Upper lobe of right lung (tissue), 1 donor: ENCODE results near the gene PACS1. TPM values are rescaled to one million over a fixed set of nuclear protein-coding genes. Genes with fewer than 3 reads are reported as not detected.

Experiments used
- ATAC-seq: fragments of 200-7000 bp; cut with Tn5 transposase; one replicate; pipeline ENCODE4 v1.9.1; 2020; ENCODE audit warnings: mild to moderate bottlenecking, moderate library complexity
- DNase-seq: peaks from one replicate; pipeline ENCODE4 v3.0.0-alpha.2; 2020
- H3K27ac ChIP-seq: fragments of 200-600 bp; one replicate; pipeline ENCODE4 v1.8.0; 2022
- H3K27me3 ChIP-seq: fragments of 200-600 bp; one replicate; pipeline ENCODE4 v1.8.0; 2022; ENCODE audit warnings: mild to moderate bottlenecking
- H3K36me3 ChIP-seq: fragments of 200-600 bp; one replicate; pipeline ENCODE4 v1.8.0; 2022
- H3K4me1 ChIP-seq: fragments of 200-600 bp; one replicate; pipeline ENCODE4 v1.8.0; 2022
- H3K4me3 ChIP-seq: fragments of 200-600 bp; one replicate; pipeline ENCODE4 v1.8.0; 2022; ENCODE audit warnings: mild to moderate bottlenecking
- H3K9me3 ChIP-seq: fragments of 200-600 bp; one replicate; pipeline ENCODE4 v1.8.0; 2022
- intact Hi-C: fragments of 100-400 bp; cut with DNase I; formaldehyde crosslinking; loops from one replicate; pipeline ENCODE4 v1.11.0; 2022
- total RNA-seq: library from RNA; stranded (reverse); fragmentation: NEBNext Ultra II Directional; extraction: Animal tissue kit (Norgen Biotek cat#: 25700); gene quantifications from one replicate; pipeline ENCODE4 v1.2.1, GENCODE V29; 2021
- TF ChIP-seq, protein P1 (sequence below): fragments of 200-600 bp; IDR thresholded peaks from one replicate; pipeline ENCODE4 v1.8.0; 2022; ENCODE audit warnings: antibody characterized with exemption
- donor health status: DM: no; HTN: yes; CAD: no; lungs with severe emphysema.

The PACS1 gene
- total RNA-seq, 1 donor from 2014 or later, result 55.9 TPM

DNA sequence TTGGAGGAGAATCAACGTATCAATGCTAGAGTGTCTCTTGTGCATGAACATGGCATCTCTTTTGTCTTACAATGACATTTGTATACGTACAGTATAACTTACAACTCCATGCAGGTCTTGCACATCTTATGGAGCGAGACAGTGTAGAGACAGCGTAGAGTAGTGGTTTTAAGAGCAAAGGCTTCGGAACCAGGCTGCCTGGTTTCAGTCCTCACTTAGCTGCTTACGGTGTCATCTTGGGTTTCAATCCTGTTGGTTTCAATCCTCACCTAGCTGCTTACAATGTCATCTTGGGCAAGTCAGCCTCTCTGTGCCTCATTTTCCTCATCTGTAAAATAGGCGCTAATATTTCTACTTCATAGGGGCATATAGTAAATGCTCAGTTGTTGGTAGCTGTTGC, 98.2 kb downstream of the PACS1 start:
- H3K4me1 ChIP-seq, result no peaks in the 10 kb centered on the region
- DNase-seq (no peak), ATAC-seq (no peak)
- no peak overlapping the region for H3K27ac ChIP-seq
- no peaks in the 10 kb centered on the region for H3K9me3 ChIP-seq
- no peaks in the 10 kb centered on the region for H3K27me3 ChIP-seq
- intact Hi-C loops, result no loop called here
- TF ChIP-seq, protein P1, sequence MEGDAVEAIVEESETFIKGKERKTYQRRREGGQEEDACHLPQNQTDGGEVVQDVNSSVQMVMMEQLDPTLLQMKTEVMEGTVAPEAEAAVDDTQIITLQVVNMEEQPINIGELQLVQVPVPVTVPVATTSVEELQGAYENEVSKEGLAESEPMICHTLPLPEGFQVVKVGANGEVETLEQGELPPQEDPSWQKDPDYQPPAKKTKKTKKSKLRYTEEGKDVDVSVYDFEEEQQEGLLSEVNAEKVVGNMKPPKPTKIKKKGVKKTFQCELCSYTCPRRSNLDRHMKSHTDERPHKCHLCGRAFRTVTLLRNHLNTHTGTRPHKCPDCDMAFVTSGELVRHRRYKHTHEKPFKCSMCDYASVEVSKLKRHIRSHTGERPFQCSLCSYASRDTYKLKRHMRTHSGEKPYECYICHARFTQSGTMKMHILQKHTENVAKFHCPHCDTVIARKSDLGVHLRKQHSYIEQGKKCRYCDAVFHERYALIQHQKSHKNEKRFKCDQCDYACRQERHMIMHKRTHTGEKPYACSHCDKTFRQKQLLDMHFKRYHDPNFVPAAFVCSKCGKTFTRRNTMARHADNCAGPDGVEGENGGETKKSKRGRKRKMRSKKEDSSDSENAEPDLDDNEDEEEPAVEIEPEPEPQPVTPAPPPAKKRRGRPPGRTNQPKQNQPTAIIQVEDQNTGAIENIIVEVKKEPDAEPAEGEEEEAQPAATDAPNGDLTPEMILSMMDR, result no peak
- H3K4me3 ChIP-seq, result no peak overlapping the region
- H3K36me3 ChIP-seq, result no peaks in the 10 kb centered on the region

DNA sequence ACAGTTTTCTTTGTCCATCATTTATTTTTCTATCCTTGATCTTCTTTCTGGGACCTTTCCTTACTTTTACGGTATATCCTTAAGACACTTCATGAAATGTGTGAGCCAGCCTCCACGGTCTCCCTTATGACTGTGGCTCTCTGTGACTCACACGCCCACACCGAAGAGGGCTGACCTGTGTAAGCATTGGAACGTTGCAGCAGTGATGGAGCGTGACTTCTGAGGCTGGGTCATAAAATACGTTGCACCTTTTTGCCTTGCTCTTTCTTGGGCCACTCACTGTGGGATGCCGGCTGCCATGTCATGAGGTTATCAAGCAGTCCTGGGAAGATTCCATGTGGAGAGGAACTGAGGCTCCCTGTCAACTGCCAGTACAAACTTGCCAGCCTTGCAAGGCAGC, 102.1 kb downstream of the PACS1 start:
- ATAC-seq, result peak; percentile 22
- no peak for DNase-seq
- Histone ChIP-seq H3K9me3 (no peaks in the 10 kb centered on the region), H3K36me3 (no peaks in the 10 kb centered on the region), H3K4me3 (no peak overlapping the region), H3K4me1 (no peaks in the 10 kb centered on the region), H3K27me3 (no peaks in the 10 kb centered on the region), H3K27ac (no peak overlapping the region)
- intact Hi-C loops, result no loop called here
- TF ChIP-seq, protein P1, result no peak

DNA sequence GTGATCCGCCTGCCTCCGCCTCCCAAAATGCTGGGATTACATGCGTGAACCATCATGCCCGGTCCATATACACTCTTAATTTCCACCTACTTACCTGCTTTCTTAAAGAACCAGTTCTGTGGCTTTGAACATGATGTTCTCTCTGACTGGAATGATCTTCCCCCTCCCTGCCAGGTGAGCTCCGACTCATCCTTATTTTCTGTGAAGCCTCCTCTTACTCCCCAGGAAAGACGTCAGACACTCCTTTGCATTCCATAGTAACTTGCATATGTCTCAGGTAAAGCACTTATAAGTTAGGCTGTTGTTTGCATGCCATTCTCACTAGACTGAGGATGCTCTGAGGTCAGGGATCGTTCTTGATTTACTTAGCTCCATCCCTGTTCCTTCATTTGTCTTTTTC, 106.6 kb downstream of the PACS1 start:
- no peaks in the 10 kb centered on the region for H3K4me1 ChIP-seq
- no peaks in the 10 kb centered on the region for H3K36me3 ChIP-seq
- intact Hi-C loops, result no loop called here
- ATAC-seq (no peak), DNase-seq (no peak)
- TF ChIP-seq, protein P1, result no peak
- no peak overlapping the region for H3K27ac ChIP-seq
- no peaks in the 10 kb centered on the region for H3K9me3 ChIP-seq
- H3K4me3 ChIP-seq, result no peak overlapping the region
- no peaks in the 10 kb centered on the region for H3K27me3 ChIP-seq

DNA sequence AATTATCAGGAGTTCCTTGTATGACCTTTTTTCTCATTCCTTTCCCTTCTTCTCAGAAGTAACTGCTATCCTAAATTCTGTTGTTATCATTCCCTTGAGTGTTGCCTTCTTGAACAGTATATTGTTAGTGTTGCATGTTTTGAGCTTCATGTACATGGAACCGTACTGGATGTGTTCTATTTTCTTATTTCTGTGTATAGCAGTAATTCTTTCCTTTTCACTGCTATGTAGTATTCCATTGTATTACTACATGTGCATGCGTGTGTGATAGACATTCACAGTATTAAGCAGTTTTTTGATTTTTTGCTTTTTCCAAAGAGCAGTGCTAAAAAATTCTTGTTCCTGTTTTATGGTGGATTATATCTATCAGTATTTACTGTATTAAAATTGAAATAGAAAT, 108.1 kb downstream of the PACS1 start:
- no peaks in the 10 kb centered on the region for H3K9me3 ChIP-seq
- ATAC-seq, result no peak
- no peaks in the 10 kb centered on the region for H3K27me3 ChIP-seq
- no peak for DNase-seq
- H3K36me3 ChIP-seq, result no peaks in the 10 kb centered on the region
- no peaks in the 10 kb centered on the region for H3K4me1 ChIP-seq
- no peak overlapping the region for H3K4me3 ChIP-seq
- H3K27ac ChIP-seq, result no peak overlapping the region
- TF ChIP-seq, protein P1, result no peak
- intact Hi-C loops, result no loop called here

DNA sequence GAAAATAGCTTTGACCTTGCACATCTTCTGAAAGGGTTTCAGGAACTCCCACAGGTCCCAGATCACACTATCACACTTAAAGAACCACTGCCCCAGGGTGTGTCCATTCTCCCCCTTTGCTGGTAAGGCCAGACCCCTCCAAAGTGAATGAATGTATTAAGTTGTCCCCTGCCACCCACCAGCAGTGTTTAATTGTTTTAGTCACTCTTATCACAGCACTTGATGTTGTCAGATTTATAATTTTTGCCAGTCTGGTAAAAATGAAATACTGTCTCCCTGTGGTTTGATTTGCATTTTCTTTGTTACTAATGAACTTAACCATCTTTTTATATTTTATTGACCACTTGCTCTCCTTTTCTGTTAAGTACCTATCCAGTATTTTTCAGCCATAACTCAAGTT, 108.8 kb downstream of the PACS1 start:
- H3K4me3 ChIP-seq, result no peak overlapping the region
- no peak overlapping the region for H3K27ac ChIP-seq
- ATAC-seq, result no peak
- TF ChIP-seq, protein P1, result no peak
- H3K36me3 ChIP-seq, result no peaks in the 10 kb centered on the region
- intact Hi-C loops, result no loop called here
- H3K4me1 ChIP-seq, result no peaks in the 10 kb centered on the region
- no peaks in the 10 kb centered on the region for H3K27me3 ChIP-seq
- DNase-seq, result no peak
- H3K9me3 ChIP-seq, result no peaks in the 10 kb centered on the region

DNA sequence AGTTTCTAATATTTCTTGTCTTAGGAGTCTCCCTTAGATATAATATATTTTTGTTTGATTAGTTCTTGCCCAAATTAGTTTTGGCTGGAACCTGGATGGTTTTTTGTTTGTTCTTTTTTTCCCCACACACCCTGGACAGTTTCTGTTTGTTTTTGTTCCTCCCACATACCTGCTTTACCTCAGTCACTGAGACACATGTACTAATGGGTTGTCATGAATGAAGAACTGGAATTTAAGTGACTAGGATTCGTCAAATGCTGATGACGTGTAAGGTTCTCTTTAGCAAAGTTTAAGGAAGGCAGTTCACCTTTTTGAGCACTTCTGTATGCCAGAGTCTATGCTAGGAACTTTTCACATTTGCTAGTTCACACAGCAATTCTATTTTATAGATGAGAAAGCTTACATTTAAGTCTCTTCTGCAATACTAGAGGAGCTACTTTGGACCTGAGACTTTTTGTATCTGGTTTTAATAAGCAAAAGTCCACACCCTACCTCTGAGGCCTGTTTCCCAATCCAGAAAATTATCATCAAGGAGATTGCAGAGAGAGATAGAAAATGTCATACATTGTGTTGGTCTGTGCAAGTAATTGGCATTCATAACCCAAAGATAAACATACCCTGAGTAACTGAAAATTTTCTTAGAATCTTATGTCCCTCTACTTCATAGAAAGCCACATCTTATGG, 111.7 kb downstream of the PACS1 start:
- Histone ChIP-seq H3K36me3 (no peaks in the 10 kb centered on the region), H3K4me3 (no peak overlapping the region), H3K27me3 (no peaks in the 10 kb centered on the region), H3K27ac (no peak overlapping the region), H3K4me1 (no peaks in the 10 kb centered on the region), H3K9me3 (no peaks in the 10 kb centered on the region)
- TF ChIP-seq, protein P1, result no peak
- intact Hi-C loops, result no loop called here
- ATAC-seq (no peak), DNase-seq (no peak)
